GM18505 (cell line): ENCODE results near the gene COL23A1.

Experiments used
- ATAC-seq: cut with Tn5 transposase; IDR thresholded peaks from one replicate; pipeline ENCODE4 v1.9.1; 2021; ENCODE audit not compliant: unreplicated experiment
- POLR2A ChIP-seq: IDR thresholded peaks from 4 replicates; pipeline ENCODE4 v1.6.1; 2011; ENCODE audit warnings: borderline replicate concordance; ENCODE audit not compliant: insufficient read depth, insufficient read length; ENCODE audit errors: extremely low read depth

The COL23A1 gene

DNA sequence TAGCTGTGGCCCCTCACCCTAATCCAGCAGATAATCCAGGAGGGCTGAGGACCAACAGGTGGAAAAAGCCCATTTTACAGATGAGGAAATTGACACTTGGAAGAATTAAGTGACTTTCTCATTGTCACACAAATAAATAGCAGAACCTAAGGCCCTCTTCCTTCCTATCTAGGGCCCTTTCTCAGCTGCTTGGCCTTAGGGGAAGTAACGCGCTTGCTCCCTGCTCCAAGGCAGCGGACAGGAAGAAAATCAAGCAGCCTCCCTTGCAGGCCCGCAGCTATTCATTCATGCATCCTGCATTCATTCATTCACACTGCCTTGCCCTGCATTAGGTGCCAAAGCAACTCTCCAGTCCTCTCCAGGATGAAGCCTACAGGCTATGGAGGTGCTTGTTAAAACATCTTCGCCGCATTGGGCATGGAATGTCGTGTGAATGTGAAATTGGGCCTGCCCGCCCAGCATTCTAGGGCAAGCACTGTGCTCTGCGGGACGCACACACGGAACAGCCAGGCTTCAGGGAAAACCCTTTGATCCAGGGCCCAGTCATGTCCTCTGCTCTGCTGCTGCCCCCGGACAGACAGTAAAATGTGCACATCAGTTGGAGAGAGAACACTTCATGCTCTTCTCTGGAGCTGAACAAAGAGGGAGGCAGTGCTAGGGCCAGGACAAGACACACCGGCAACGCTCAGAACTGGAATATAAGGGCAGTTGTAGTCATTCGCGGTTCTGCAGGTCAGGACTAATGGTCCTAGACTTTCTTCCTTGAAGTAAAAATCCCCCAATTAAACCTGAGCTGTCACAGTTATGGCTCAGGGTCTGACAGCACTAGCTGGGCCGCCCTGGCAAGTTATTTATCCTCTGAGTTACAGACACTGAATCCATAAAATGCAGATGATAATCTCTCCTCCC is 166.0 kb downstream of the COL23A1 start:
- no peak for ATAC-seq
- TF ChIP-seq POLR2A = no peak

DNA sequence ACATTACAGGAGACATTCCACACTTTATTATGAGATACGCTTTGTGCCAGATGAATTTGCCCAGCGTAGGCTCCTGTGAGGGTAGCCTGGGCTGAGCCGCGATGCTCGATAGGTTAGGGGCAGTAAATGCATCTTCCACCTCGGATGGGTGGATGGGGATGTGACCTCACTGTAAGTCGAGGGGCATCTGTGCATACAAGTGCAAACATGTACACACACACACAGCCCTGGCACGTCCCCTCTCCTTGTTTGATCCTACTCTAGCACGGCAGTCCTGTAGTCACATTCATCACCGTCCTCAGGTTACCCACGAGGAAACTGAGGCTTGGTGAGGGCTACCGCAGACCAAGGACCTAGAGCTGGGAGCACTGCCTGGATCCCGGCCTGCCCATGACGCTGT is 166.8 kb downstream of the COL23A1 start:
- TF ChIP-seq POLR2A = no peak
- no peak for ATAC-seq

DNA sequence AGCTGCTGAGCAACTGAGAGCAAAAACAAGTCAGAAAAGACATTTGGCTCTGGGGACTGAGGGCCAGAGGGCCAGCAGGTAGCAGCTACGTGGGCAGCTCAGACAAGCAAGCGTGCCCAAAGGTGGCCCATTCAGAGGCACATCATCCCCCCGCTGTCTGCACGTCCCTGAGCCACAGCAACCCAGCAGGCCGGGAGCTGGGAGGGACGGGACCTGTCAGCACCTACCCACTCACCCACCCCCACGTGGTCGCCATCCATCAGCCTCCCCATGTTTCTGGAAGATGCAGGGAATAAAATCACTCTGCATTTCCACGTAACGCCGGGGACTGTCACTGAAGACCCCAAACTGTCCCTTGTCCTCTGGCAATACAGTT is 167.8 kb downstream of the COL23A1 start:
- no peak for ATAC-seq
- no peak for TF ChIP-seq POLR2A

DNA sequence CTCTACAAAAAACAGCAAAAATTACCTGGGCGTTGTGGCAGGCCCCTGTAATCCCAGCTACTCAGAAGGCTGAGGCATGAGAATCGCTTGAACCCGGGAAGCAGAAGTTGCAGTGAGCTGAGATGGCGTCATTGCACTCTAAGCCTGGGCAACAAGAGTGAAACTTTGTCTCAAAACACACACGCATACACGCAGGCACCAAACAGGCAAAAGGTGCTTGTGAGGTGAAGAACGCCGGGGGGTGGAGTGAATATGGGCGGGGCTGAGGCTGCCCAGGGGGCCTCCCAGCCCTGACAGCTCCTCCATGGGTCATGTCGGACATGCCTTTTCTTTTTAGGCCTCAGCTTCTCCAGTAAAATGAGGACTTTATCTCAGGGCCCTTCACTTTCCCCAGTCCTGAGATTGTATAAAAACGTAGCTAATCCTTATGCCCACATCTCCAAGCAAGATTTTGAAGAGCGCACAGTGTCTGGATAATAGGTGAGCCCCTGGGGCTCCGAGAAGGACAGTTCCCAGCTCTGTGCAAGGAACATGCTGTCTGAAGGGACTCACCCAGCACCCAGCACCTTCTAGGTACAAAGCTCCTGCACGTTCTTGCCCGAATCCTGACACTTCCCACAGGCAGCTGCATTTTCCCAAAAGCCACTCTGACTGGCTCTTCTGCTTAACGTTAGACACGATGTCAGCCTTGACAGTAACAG is 168.3 kb downstream of the COL23A1 start:
- TF ChIP-seq POLR2A = no peak
- ATAC-seq = no peak

DNA sequence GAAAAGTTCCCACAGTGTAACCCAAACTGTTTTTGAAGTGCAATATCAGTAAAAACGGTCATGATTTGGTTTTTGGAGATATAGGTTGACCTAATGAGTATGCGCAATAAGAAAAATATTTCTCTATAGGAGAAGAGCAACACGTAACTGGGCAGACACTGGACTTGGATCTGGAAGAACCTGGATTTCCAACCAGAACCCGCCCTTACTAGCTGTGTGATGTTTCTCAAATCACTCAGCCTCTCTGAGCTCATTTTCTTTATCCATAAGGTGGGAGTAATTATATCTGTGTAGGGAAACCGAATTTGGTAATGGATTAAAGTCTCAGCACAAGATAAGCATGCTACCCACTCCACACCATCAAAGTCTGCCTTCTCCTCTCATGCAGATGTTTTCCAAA is 169.1 kb downstream of the COL23A1 start:
- no peak for TF ChIP-seq POLR2A
- ATAC-seq = no peak

DNA sequence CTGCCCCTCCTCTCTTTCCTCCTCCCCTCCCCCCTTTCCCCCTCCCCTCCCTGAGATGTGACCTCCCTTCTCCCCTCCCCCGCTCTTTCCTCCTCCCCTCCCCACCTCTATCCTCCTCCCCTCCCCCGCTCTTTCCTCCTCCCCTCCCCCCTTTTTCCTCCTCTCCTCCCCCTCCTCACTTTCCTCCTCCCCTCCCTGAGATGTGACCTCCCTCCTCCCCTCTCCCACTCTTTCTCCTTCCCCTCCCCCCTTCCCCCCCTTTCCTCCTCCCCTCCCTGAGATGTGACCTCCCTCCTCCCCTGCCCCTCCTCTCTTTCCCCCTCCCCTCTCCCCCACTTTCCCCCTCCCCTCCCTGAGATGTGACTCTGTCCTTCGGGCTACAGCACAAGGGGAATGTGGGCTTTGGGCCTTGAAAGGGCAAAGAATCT is 169.8 kb downstream of the COL23A1 start:
- no peak for TF ChIP-seq POLR2A
- ATAC-seq = no peak

DNA sequence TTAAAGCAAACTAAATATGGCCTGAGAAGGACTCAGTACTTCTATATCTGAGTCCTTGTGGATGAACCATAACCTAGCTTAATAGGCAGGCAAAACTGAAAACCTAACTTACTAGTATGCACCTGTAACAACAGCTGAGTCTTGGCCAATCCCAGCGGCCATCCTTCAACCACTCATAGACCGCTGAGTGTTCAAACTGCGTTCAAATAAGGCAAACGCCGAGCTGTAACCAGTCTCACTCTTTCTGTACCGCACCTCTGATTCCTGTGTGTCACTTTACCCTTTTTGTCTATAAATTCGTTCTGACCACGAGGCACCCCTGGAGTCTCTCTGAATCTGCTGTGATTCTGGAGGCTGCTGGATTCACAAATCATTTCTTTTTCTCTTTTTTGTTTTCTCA is 170.5 kb downstream of the COL23A1 start:
- TF ChIP-seq POLR2A = no peak
- ATAC-seq = no peak

DNA sequence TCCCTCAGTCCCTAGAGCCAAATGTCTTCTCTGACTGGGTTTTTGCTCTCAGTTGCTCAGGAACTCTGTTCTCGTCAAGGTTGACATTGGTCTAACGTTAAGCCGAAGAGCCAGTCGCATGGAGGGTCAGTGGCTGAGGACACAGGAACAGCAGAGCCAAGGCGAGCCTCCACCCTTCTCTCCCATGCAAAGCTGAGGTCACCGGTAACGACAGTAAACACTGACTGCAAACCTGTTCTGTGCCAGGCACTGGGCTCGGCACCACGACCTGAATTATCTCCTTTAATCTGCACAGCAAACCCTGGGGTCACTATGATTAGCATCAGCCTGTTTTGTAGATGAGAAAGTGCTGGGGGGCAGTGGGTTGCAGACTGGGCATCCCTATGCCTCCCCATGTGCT is 171.0 kb downstream of the COL23A1 start:
- no peak for ATAC-seq
- no peak for TF ChIP-seq POLR2A

DNA sequence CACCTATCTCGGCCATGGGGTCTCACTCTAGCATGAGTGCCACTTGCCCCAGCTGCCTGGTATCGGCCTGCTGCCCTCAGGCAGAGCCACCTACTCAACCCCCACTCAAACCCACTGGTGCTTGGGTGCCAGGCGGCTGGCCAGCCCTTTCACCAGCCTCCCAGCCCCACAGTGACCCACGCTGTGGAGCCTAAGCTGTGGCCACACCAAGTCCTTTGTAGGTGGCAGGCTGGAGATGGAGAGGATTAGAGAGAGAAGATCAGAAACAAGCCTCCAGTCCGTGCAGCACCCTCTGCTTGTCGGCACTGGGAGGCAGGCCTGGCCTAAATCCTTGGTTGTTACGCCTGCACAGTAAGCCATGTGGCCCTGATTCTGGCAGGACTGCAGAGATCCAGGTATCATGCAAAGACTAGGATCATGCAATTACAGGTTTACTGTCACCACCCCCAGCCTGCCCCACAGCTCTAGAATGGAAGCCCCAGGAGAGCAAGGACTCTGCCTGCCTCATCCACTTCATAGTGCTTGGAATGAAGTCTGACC is 171.7 kb downstream of the COL23A1 start:
- TF ChIP-seq POLR2A = no peak
- no peak for ATAC-seq

DNA sequence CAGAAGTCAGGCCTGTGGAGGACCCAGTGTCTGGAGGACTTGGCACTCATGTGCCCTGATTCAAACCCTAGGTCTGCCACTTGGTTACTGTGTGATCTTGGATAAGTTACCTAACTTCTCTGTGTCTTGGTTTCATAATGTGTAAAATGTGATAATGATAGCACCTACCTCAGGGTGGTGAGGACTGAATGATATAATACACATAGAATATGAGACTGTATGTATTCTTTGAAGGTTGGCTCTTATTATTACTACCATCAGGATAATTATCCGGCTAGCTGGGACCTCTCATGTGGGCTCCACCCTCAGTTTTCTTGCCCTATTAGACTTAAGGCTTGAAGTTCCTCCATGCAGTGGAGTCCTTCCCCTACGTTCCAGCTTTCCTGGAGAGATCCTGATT is 172.2 kb downstream of the COL23A1 start:
- no peak for TF ChIP-seq POLR2A
- ATAC-seq = no peak

DNA sequence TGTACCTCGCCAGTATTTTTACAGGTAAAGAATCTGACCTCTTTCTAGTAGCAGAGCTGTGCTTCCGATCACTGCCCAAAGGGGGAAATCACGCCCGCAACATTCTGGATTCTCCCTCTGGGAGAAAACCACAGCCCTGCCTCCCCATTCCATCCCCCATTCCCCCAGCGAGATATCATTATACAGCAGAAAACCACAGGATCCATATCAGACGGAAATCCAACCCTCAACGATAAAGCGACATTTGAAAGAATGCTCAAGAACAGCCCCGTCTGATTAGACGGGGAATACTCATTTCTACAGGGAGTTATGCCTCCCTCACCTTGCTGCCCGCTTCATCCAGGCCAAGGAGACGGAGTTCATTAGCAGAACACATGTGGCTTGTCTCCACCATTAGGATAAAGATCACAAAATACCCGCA is 172.8 kb downstream of the COL23A1 start:
- no peak for ATAC-seq
- TF ChIP-seq POLR2A = no peak

DNA sequence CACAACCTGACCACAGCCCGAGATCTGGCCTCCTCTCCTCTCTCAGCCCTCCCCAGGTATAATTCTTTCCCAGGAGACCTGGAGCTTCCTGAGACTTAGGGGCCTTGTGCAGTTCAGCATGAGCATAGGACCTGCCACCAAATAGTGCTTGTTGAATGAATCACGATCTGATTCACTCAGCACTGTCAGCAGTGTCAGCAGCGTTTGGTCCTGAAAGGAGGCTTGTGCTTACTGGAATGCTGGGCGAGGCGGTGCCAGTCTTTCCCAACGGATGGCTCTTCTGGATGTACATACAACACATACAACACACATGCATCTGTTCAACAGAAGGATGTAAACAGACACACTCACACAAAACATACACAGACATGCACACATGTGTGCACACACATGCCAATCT is 173.3 kb downstream of the COL23A1 start:
- ATAC-seq = no peak
- TF ChIP-seq POLR2A = no peak

DNA sequence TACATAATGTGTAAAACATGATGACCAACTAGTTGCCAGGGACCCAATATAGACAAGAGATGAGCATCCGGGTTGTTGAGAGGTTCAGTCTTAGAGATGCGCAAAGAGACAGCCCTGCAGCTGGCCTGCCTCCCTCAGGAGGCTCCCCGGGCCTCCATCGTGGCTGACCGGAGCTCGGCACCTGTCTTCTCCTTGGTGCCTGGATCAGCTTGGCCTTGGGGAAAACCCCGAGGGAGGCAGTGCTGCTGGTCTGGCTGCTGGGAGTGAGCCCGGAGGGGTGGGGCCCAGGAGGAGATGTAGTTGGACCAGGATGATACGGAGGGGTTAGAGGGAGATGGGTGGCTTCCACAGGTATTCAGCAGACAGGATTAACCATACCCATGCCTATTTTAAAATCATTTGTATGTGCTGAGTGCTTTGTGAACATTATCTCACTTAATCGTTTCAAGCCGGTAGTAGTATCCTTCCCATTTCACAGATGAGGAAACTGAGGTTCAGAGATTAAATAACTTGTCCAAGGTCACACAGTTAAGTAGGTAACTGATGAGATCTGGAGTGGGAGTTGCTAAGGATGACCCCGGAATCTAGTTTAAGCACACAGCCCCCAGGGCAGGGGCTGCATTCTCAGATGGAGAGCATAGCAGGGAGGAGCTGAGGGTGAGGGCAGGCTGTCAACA is 173.8 kb downstream of the COL23A1 start:
- ATAC-seq = no peak

More for the DNA sequence above, 173.8 kb downstream of the COL23A1 start:
- TF ChIP-seq POLR2A = no peak
